Cardiac fibroblast (primary cell): Measurements from ENCODE around the gene RALGAPB.
"Not testable (repeated sequence)": the region's sequence is repeated elsewhere in the genome, so short reads cannot be mapped to it uniquely, and the experiment has no call there.

ENCODE experiments used
- DNase-seq, 2 donors: peaks; one replicate each; pipeline versions ENCODE4 v3.0.0 to v3.0.0-alpha.2; 2010; ENCODE audit warnings: low read depth in 2 of 2
- H3K4me3 ChIP-seq, 2 donors: replicated peaks in 1 of 2; 1 replicate in 1 of 2; 2 replicates in 1 of 2; pipeline ENCODE4 v1.5.1; 2011; ENCODE audit warnings: low read depth in 2 of 2, low read length in 2 of 2, mild to moderate bottlenecking in 2 of 2, moderate library complexity in 1 of 2
- TF ChIP-seq, protein P1 (sequence below): IDR thresholded peaks from one replicate; pipeline ENCODE4 v1.5.1; 2011; ENCODE audit warnings: low read depth, mild to moderate bottlenecking, low read length, inconsistent platforms

RALGAPB gene

DNA sequence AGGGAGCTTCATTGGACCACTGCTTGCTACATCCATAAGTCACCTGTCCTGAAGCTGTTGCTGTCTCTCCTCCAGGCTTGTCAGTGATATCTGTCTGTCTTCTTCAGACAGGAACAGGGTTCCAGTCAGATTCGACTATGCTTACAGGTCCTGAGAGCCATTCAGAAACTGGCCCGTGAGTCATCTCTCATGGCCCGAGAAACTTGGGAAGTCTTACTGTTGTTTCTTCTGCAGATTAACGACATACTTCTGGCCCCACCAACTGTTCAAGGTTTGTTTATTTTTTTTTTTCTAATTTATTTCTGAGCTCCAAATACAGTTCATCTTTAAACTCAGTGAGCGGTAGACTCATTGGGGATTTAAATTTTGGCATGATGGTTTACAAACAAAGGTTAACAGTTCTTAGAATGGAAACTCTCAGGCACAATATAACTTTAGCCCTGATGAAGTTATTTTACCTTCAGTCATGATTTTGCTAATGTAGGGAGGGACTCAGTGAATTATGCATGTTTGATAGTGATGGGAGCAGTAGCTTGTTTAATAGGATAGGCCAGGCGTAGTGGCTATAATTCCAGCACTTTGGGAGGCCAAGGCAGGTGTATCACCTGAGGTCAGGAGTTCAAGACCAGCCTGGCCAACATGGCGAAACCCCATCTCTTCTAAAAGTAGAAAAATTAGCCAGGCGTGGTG, 24.7 kb downstream of the RALGAPB start:
- TF ChIP-seq, protein P1, sequence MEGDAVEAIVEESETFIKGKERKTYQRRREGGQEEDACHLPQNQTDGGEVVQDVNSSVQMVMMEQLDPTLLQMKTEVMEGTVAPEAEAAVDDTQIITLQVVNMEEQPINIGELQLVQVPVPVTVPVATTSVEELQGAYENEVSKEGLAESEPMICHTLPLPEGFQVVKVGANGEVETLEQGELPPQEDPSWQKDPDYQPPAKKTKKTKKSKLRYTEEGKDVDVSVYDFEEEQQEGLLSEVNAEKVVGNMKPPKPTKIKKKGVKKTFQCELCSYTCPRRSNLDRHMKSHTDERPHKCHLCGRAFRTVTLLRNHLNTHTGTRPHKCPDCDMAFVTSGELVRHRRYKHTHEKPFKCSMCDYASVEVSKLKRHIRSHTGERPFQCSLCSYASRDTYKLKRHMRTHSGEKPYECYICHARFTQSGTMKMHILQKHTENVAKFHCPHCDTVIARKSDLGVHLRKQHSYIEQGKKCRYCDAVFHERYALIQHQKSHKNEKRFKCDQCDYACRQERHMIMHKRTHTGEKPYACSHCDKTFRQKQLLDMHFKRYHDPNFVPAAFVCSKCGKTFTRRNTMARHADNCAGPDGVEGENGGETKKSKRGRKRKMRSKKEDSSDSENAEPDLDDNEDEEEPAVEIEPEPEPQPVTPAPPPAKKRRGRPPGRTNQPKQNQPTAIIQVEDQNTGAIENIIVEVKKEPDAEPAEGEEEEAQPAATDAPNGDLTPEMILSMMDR, result no peak
- H3K4me3 ChIP-seq, result no peak overlapping the region
- no peak for DNase-seq

DNA sequence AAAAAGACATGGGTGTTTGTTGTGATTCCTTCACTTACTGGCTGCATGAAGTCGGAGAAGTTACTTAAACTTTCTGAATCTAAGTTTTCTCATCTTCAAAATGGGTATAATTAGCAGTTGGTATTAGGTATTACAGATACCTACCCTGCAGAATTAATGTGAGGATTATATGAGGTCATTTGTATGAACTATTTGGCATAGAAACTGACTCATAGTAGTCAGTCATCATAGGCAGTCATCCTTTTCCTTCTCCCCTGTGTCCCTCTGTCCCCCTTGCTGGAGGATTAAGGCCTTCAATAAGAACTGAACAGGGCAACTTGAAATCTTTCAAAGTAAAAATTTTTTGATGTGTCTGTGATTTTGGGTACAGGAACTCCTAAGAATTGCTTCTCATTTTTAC, 26.3 kb downstream of the RALGAPB start:
- peak in 1 of 2 donors; percentile 27 for DNase-seq
- TF ChIP-seq, protein P1, result no peak
- H3K4me3 ChIP-seq, result no peak overlapping the region

- no peak overlapping the region for H3K4me3 ChIP-seq
- no peak for DNase-seq
- TF ChIP-seq, protein P1, result no peak
Observed at GRCh38 chr20:38499366-38499765, 26.7 kb downstream of the RALGAPB start.

- TF ChIP-seq, protein P1, result no peak
- no peak overlapping the region for H3K4me3 ChIP-seq
- DNase-seq, result no peak
Observed at GRCh38 chr20:38501858-38502436, 29.3 kb downstream of the RALGAPB start.

DNA sequence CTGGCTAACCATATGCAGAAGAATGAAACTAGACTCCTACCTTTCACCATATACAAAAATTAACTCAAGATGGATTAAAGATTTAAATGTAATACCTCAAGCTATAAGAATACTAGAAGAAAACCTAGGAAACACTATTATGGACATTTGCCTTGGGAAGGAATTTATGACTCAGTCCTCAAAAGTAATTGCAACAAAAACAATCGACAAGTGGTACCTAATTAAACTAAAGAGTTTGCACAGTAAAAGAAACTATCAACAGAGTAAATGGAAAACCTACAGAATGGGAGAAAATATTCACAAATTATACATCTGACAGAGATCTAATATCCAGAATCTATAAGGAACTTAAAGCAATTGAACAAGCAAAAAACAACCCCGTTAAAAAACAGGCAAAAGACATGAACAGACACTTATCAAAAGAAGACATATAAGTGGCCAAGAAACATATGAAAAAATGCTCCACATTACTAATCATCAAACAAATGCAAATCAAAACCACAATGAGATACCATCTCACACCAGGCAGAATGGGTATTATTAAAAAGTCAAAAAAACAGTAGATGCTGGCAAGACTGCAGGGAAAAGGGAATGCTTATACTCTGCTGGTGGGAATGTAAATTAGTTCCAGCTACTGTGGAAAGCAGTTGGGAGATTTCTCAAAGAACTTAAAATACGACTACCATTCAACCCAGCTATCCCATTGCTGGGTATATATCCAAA, 31.9 kb downstream of the RALGAPB start:
- no peak for DNase-seq
- TF ChIP-seq, protein P1, result no peak
- no peak overlapping the region for H3K4me3 ChIP-seq

- H3K4me3 ChIP-seq, result no peak overlapping the region
- DNase-seq, result no peak
- TF ChIP-seq, protein P1, result no peak
Observed at GRCh38 chr20:38505091-38505455, 32.4 kb downstream of the RALGAPB start.

DNA sequence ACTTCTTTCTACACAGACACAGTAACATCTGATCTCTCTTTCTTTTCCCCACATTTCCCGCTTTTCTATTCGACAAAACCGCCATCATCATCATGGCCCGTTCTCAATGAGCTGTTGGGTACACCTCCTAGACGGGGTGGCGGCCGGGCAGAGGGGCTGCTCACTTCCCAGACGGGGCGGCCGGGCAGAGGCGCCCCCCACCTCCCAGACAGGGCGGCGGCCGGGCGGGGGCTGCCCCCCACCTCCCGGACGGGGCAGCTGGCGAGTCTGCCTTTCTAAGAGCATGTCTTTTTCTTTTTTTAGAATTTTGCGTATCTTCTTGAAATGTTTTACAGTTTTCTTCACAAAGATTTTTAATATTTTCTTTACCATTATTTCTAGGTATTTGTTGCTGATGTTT, 39.1 kb downstream of the RALGAPB start:
- H3K4me3 ChIP-seq, DNase-seq: not testable (repeated sequence)
